Measurements from ENCODE around the gene ADSL.

- no peak for TF ChIP-seq POLR2A (IDR thresholded peaks at IDR 0.05)
- TF ChIP-seq CTCF (IDR thresholded peaks at IDR 0.05), result no peak
Observed at GRCh38 chr22:40310768-40311120, 35.6 kb upstream of the ADSL start.

Data from lower leg skin (tissue), 3 donors.